GM12865 (cell line): Measurements from ENCODE around the gene TFDP2.

Experiments
- DNase-seq: peaks from one replicate; pipeline ENCODE4 v3.0.0; 2010; ENCODE audit warnings: low read depth
- H3K4me3 ChIP-seq: 2 replicates; pipeline ENCODE4 v1.5.1; 2011; ENCODE audit warnings: mild to moderate bottlenecking, low read depth, low read length, control low read depth
- CTCF ChIP-seq: IDR thresholded peaks from 2 replicates; pipeline ENCODE4 v1.5.1; 2011; ENCODE audit warnings: low read length, control low read depth, low read depth, inconsistent platforms; ENCODE audit not compliant: insufficient read depth; ENCODE audit errors: missing control alignments

Gene TFDP2

GRCh38 chr3:142124243-142124642 lies 25.1 kb downstream of the TFDP2 start:
- no peak for DNase-seq
- no peak overlapping the region for H3K4me3 ChIP-seq
- TF ChIP-seq CTCF: no peak

- DNase-seq: no peak
- no peak overlapping the region for H3K4me3 ChIP-seq
- no peak for TF ChIP-seq CTCF
Measured at GRCh38 chr3:142120707-142121106, 28.6 kb downstream of the TFDP2 start.

- TF ChIP-seq CTCF: no peak
- DNase-seq: no peak
- H3K4me3 ChIP-seq: no peak overlapping the region
Measured at GRCh38 chr3:142118911-142119310, 30.4 kb downstream of the TFDP2 start.

GRCh38 chr3:142117056-142117851 lies 32.1 kb downstream of the TFDP2 start:
- no peak for TF ChIP-seq CTCF
- DNase-seq: no peak
- no peak overlapping the region for H3K4me3 ChIP-seq

- no peak for TF ChIP-seq CTCF
- no peak for DNase-seq
- no peak overlapping the region for H3K4me3 ChIP-seq
Measured at GRCh38 chr3:142115867-142116668, 33.3 kb downstream of the TFDP2 start.

GRCh38 chr3:142112601-142113000 lies 36.7 kb downstream of the TFDP2 start:
- no peak for DNase-seq
- no peak overlapping the region for H3K4me3 ChIP-seq
- no peak for TF ChIP-seq CTCF

- H3K4me3 ChIP-seq: no peak overlapping the region
- DNase-seq: no peak
Measured at GRCh38 chr3:142106548-142106947, 42.8 kb downstream of the TFDP2 start.

More at GRCh38 chr3:142106548-142106947, 42.8 kb downstream of the TFDP2 start:
- no peak for TF ChIP-seq CTCF
